Ecto neural progenitor cell (in vitro differentiated cells): ENCODE data around the gene OR5AP2.
"Not testable (repeated sequence)": the region's sequence is repeated elsewhere in the genome, so short reads cannot be mapped to it uniquely, and the experiment has no call there.

Source experiments
- DNase-seq: peaks from one replicate; pipeline ENCODE4 v3.0.0-alpha.2; 2018; ENCODE audit warnings: low spot score

OR5AP2 gene

DNA sequence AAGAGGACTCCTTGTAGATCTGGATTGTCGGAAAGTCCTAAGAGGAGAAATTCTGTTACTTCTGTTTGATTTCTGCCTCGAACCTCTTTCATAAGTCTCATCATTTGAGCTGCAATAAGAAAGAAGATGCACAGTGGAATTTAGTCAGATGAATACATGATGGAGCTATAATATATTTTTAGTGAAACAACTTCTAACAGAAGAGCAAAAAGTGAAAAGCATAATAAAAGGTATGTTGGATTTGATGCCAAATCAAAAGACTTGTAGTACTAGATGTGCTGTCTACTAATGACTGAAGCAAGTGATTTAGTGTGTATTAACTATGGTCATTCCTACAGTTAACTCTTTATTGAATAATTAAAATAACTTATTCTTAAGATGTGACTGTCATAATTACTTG, at the start of gene OR5AP2:
TSS of gene OR5AP2 (minus strand) at position 101 of the 400 bp plus-strand sequence. CDS start at position 101, 0 bp downstream.
- DNase-seq: no peak

DNA sequence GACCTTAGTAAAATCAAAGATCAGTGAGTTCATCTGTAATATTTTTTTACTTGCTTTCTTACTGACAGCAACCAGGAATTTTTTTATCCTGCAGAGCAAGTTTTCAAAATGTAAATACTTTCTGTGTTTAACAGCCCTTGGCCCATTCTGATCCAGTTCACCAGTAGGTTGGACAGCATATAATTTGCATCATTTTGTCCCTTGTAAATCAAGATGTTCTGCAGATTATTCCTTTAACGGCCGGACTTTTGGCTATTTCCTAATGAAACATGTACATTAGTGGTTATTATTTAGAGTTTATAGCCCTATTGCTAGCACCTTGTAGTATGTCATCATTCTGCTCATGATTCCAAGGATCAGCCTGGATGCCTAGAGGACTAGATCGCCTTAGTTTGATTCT, 48.9 kb upstream of the OR5AP2 start:
- not testable (repeated sequence) for DNase-seq

DNA sequence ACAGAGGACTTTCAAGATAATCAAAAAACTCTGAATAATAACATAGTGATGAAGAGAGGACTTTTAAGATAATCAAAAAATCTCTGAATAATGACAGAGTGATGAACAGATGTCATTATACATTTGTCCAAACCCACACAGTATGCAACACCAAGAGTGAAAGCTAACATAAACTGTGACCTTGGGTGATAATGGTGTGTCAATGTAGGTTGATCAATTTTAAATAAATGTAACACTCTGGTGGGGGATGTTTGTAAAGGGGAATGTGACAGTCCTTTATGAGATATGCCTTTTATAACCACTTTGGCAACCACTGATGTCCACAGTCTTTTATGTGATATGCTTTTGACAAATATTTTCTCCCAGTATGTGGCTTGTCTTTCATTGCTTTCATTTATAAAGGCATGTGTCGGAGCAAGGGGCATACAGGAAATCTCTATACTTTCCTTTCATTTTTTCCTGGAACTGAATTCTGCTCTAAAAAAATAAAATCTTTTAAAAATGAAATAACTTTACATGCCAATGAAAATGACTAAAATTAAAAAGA, 46.4 kb upstream of the OR5AP2 start:
- DNase-seq: no peak

DNA sequence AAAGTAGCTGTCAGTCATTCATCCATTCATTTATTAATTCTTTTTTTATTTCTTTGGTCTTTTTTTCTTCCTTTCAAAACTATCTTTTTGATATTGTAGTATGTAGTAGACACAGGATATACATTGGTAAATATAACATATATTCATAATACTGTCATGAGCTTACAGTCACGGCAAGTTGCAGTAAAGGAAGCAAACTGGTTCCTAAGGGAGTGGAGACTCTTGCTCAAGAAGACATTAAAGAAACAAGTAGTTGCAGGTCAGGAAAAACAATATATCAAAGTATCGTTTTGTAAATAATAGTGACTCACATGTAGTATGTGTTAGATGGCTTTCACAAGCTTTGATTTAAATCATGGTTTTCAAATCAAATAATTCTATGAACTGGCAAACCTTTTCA, 28.7 kb upstream of the OR5AP2 start:
- no peak for DNase-seq

DNA sequence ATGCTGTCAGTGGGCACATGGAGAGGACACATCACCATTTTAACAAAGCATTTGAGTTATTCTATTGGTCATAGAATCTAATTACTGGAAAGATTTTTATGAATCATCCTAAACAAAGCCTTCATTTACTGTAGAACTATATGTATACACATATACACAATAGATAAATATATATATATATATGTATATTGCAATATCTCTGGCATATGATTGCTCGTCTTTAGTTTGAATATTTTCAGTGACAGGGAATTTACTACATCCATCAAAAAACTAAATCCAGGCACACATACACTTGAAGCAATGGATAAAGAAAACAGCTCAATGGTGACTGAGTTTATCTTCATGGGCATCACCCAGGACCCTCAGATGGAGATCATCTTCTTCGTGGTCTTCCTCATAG, 21.1 kb upstream of the OR5AP2 start, which contains the start of gene OR5AR1:
TSS of gene OR5AR1 (plus strand) at position 301 of the 400 bp plus-strand sequence. CDS start at position 301, 0 bp downstream.
- no peak for DNase-seq

DNA sequence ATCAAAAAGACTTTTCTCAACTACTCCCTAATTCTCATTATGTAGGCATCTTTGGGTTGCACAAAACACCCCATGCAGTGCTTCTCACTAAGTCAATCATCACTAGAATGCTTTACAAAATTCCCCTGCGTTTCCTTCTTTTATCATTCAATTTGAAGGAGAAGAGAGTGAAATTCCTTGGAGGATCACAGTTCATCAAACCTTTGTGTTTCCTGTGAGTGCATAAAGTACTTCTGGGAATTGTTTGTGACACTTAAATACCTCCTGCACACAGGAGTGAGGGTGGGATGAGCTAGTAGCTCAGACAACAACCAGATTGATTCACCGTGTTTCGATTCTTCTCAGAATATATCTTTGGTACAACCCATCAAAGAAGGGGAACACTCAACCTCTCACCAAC, 17.5 kb upstream of the OR5AP2 start:
- DNase-seq: no peak

DNA sequence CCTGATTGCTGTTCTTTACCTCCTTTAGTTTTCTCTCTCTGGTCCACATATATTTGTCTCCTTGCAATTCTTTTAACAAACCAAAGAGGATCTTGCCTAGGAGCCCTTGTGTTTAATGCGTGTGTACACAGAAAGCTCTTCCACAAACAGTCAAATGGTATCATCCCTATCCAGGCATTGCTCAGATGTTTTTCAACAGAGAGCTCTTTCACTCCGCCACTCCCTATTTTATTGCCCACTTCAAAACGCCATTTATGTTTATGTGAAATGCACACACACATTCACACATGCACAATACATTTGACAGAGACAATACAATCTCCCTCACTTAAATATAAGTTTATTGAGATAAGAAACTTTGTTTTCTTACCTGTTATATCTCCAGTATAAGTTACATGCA, 4.7 kb downstream of the OR5AP2 start:
- DNase-seq: no peak

DNA sequence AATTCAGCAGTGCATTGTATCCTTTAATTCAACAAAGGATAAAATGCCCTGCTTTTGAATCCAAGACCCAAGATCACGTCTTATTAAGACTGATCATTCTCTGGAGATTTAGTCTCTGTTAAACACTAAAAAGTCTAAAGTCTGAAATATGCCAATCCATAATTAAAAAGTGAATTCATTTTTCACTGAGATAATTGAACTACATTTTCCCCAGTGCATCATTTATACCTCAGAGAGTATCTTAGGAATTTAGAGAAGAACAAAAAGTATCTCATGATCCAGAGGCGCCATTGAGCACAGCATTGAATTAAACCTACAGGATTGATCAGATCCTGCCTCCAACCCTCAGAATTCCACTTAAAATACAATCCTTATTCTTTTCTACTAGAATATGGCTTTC, 5.4 kb downstream of the OR5AP2 start:
- no peak for DNase-seq

DNA sequence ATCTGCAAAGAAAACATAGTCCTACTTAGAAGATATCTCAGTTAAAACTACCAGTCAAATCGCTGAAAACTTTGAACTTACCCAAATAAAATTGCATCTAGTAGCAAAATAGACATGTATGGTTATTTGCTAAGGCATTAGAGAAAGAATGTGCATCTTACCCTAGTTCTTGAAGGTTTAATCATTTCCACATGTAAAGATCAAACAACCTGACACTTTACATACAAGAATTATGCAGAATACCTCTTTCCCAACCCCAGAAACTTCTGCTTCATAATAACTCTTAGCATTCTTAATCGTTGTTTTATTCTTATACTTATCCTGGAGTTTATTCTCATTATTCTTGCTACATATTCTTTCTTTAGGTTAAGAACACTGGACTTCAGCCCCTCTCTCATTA, 9.9 kb downstream of the OR5AP2 start:
- no peak for DNase-seq

DNA sequence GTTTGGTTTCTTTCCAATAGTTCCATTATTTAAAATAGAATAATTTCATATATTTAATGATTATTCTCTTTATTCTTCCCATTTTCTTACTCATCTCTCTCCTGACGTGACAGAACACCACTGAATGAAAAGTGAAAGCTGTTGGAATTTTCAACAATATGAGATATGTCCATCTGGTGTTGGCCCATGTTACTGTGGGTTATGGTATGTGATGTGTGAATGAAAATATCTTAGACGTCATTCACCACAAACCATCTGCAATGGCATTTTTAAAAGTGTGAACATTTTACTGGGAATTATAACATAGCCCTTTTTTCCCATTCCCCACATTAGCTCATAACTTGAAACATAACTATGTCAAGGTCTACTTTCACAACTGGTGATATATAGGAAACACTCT, 16.3 kb downstream of the OR5AP2 start:
- DNase-seq: no peak

DNA sequence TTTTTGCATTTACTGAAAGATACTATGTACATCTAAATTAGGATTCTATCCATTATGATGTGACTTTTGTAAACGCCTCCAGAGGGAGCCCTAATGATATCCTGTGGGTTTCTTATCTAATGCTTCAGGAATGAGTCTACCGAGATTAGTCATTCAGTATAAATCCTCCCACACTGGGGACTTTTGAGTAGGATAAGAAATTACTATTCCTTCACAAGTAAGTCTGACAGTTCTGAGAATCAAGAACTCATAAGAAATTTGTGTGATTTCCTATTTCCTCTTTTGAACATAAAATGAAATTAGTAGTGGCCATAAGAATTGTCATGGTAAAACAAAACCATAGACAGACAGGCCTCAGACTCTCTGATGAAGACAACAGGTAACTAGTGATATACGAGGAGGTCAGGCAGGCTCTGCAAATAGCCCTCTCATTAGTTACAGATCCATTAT, 17.6 kb downstream of the OR5AP2 start:
- DNase-seq: no peak

DNA sequence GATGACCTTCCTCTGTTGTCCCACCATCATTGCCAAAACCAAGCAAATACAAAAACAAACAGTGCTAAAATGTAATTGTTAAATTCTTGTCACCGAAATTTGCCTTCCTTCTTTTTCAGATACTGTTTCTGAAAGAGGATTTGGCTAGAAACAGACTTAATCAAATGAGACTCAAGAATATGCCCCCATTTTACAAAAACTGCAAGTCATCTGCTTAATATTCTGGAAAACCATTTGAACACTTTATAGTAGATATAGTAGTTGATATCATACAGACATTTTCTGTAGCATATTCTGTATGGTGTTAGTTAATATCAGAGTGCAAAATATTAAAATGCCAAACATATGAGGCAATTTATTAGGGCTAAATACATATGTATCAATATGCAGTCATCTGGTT, 31.1 kb downstream of the OR5AP2 start:
- no peak for DNase-seq

DNA sequence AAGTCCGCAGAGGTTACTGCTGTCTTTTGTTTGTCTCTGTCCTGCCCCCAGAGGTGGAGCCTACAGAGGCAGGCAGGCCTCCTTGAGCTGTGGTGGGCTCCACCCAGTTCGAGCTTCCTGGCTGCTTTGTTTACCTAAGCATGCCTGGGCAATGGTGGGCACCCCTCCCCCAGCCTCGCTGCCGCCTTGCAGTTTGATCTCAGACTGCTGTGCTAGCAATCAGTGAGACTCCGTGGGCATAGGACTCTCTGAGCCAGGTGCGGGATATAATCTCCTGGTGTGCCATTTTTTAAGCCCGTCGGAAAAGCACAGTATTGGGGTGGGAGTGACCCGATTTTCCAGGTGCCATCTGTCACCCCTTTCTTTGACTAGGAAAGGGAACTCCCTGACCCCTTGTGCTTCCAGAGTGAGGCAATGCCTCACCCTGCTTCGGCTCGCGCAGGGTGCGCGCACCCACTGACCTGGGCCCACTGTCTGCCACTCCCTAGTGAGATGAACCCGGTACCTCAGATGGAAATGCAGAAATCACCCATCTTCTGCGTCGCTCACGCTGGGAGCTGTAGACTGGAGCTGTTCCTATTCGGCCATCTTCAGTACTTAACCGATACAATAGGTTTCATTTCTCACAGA, 50.0 kb downstream of the OR5AP2 start:
- not testable (repeated sequence) for DNase-seq
